Esophagus squamous epithelium (tissue), 4 donors: ENCODE results near the gene CREB5.

Source experiments
- CTCF ChIP-seq, 6 experiments: fragments of 450-650 bp in 4 of 6; fragments of 200-600 bp in 2 of 6; sonication (generic) in 2 of 6; IDR thresholded peaks; one replicate each; pipeline ENCODE4 v1.5.1; 2016 to 2019; ENCODE audit warnings: antibody characterized with exemption in 6 of 6, mild to moderate bottlenecking in 4 of 6, moderate library complexity in 4 of 6
- POLR2A ChIP-seq, 4 donors: fragments of 450-650 bp; IDR thresholded peaks; one replicate each; pipeline ENCODE4 v1.6.1; 2017; ENCODE audit warnings: antibody characterized with exemption in 4 of 4, mild to moderate bottlenecking in 4 of 4, moderate library complexity in 3 of 4

GRCh38 chr7:28554802-28555471 lies 142.6 kb downstream of the CREB5 start:
- TF ChIP-seq CTCF (IDR thresholded peaks at IDR 0.05) (no peak), POLR2A (IDR thresholded peaks at IDR 0.05) (no peak)
